ENCODE measurements around the gene PLCB3. TPM values are rescaled to one million over a fixed set of nuclear protein-coding genes. Genes with fewer than 3 reads are reported as not detected.

Gene PLCB3
- total RNA-seq, 4 donors from 2014 or later, result 64.5 to 115 (median 91.2) TPM

DNA sequence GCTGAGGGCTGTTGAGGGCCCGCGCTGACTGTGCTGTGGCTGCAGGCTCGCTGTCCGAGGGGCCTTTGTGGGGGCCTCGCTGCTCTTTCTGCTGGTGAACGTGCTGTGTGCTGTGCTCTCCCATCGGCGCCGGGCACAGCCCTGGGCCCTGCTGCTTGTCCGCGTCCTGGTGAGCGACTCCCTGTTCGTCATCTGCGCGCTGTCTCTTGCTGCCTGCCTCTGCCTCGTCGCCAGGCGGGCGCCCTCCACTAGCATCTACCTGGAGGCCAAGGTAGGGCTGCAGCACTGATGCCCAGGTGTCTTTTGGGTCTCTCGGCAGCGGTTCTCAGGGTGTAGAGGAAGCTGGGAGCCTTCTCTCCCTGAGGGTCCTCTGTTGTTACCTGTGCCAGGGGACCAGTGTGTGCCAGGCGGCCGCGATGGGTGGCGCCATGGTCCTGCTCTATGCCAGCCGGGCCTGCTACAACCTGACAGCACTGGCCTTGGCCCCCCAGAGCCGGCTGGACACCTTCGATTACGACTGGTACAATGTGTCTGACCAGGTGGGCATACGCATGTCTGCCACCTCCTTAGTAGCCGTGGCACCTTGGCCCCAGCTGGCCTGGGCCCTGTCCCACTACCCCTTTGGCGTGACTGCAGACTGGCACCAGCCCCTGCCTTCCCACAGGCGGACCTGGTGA lies 36.5 kb downstream of the PLCB3 start:
- Histone ChIP-seq H3K9me3 (no peaks in the 10 kb centered on the region), H3K27ac (no peak overlapping the region), H3K36me3 (no peaks in the 10 kb centered on the region), H3K4me1 (peaks cover 18 to 45% (median 39%) of the 10 kb centered on the region in 4 donors), H3K27me3 (peaks cover 35% of the 10 kb centered on the region), H3K4me3 (no peak overlapping the region)
- in situ Hi-C loops (cut with MboI; ENCODE audit: low pct_ligation_motif_present in 1 of 4, low pct_unique_long_range_greater_than_20kb in 1 of 4, low sequenced_read_pairs in 3 of 4), result no loop called here
- 98% methylated on average over 33 of the region's 33 CpGs; no CpG with 5 or more reads in 1 of the 2 donors for WGBS, 2 donors (ENCODE audit: low coverage in 1 of 2)
- intact Hi-C loops (cut with DNase I; ENCODE audit: low total_unique reads), result no loop called here
- DNase-seq, result no peak
- TF ChIP-seq, protein P1, sequence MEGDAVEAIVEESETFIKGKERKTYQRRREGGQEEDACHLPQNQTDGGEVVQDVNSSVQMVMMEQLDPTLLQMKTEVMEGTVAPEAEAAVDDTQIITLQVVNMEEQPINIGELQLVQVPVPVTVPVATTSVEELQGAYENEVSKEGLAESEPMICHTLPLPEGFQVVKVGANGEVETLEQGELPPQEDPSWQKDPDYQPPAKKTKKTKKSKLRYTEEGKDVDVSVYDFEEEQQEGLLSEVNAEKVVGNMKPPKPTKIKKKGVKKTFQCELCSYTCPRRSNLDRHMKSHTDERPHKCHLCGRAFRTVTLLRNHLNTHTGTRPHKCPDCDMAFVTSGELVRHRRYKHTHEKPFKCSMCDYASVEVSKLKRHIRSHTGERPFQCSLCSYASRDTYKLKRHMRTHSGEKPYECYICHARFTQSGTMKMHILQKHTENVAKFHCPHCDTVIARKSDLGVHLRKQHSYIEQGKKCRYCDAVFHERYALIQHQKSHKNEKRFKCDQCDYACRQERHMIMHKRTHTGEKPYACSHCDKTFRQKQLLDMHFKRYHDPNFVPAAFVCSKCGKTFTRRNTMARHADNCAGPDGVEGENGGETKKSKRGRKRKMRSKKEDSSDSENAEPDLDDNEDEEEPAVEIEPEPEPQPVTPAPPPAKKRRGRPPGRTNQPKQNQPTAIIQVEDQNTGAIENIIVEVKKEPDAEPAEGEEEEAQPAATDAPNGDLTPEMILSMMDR (IDR thresholded peaks at IDR 0.05), result no peak
- no peak for TF ChIP-seq EP300 (IDR thresholded peaks at IDR 0.05; ENCODE audit: low read depth)
- TF ChIP-seq POLR2A (IDR thresholded peaks at IDR 0.05), result no peak
- no peak for TF ChIP-seq POLR2AphosphoS5 (IDR thresholded peaks at IDR 0.05)

DNA sequence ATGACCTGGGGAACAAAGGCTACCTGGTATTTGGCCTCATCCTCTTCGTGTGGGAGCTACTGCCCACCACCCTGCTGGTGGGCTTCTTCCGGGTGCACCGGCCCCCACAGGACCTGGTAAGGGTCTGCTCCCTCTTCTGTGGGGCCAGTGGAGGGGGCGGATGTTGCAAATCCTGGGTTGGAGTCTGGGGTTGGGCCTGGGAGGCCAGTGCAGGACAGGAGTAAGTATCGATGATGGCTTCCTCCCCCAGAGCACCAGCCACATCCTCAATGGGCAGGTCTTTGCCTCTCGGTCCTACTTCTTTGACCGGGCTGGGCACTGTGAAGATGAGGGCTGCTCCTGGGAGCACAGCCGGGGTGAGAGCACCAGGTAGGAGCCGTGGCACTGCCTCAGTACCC lies 37.0 kb downstream of the PLCB3 start:
- no peaks in the 10 kb centered on the region for H3K9me3 ChIP-seq
- peaks cover 13 to 39% (median 34%) of the 10 kb centered on the region in 4 donors for H3K4me1 ChIP-seq
- DNase-seq, result no peak
- intact Hi-C loops (cut with DNase I; ENCODE audit: low total_unique reads), result no loop called here
- H3K36me3 ChIP-seq, result no peaks in the 10 kb centered on the region
- H3K4me3 ChIP-seq, result no peak overlapping the region
- peaks cover 40% of the 10 kb centered on the region for H3K27me3 ChIP-seq
- no peak overlapping the region for H3K27ac ChIP-seq
- WGBS, 2 donors (ENCODE audit: low coverage in 1 of 2), result 92% methylated on average over 9 of the region's 9 CpGs; no CpG with 5 or more reads in 1 of the 2 donors
- TF ChIP-seq POLR2A (IDR thresholded peaks at IDR 0.05), result no peak
- no peak for TF ChIP-seq EP300 (IDR thresholded peaks at IDR 0.05; ENCODE audit: low read depth)
- TF ChIP-seq POLR2AphosphoS5 (IDR thresholded peaks at IDR 0.05), result no peak
- TF ChIP-seq, protein P1 (IDR thresholded peaks at IDR 0.05), result no peak
- in situ Hi-C loops (cut with MboI; ENCODE audit: low pct_ligation_motif_present in 1 of 4, low pct_unique_long_range_greater_than_20kb in 1 of 4, low sequenced_read_pairs in 3 of 4), result no loop called here

DNA sequence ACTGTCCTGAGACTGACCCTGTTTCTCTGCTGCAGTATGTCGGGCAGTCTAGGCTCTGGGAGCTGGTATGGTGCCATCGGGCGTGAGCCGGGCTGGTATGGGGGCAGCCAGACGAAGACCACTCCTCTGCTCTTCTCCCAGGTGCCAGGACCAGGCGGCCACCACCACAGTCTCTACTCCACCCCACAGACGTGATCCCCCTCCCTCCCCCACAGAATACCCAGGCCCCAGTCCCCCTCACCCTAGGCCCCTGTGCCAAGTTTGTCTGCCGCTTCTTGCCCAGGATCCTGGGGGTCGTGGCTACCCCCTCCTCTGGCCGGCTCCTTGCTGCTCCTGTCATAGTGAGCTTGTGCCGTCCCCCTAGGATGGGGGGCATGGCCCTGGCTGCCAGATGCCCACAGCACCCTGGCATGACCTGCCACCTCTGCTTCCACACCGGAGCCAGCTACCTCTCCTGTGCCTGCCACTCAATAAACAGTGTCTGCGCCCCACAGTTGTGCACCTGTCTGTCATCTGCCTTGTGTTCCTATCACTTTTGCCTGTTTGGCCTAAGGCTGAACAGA lies 37.8 kb downstream of the PLCB3 start:
- no peak overlapping the region for H3K27ac ChIP-seq
- no peak overlapping the region for H3K4me3 ChIP-seq
- in situ Hi-C loops (cut with MboI; ENCODE audit: low pct_ligation_motif_present in 1 of 4, low pct_unique_long_range_greater_than_20kb in 1 of 4, low sequenced_read_pairs in 3 of 4) (no loop called here), intact Hi-C loops (cut with DNase I; ENCODE audit: low total_unique reads) (no loop called here)
- H3K4me1 ChIP-seq, result peaks cover 6 to 32% (median 27%) of the 10 kb centered on the region in 4 donors
- H3K27me3 ChIP-seq, result peaks cover 47% of the 10 kb centered on the region
- no peak for DNase-seq
- TF ChIP-seq POLR2A (IDR thresholded peaks at IDR 0.05), result no peak
- no peak for TF ChIP-seq EP300 (IDR thresholded peaks at IDR 0.05; ENCODE audit: low read depth)
- TF ChIP-seq, protein P1 (IDR thresholded peaks at IDR 0.05), result no peak
- no peak for TF ChIP-seq POLR2AphosphoS5 (IDR thresholded peaks at IDR 0.05)
- no peaks in the 10 kb centered on the region for H3K36me3 ChIP-seq
- no peaks in the 10 kb centered on the region for H3K9me3 ChIP-seq
- 93% methylated on average over 13 of the region's 13 CpGs; no CpG with 5 or more reads in 1 of the 2 donors for whole genome bisulfite sequencing, 2 donors (ENCODE audit: low coverage in 1 of 2)

DNA sequence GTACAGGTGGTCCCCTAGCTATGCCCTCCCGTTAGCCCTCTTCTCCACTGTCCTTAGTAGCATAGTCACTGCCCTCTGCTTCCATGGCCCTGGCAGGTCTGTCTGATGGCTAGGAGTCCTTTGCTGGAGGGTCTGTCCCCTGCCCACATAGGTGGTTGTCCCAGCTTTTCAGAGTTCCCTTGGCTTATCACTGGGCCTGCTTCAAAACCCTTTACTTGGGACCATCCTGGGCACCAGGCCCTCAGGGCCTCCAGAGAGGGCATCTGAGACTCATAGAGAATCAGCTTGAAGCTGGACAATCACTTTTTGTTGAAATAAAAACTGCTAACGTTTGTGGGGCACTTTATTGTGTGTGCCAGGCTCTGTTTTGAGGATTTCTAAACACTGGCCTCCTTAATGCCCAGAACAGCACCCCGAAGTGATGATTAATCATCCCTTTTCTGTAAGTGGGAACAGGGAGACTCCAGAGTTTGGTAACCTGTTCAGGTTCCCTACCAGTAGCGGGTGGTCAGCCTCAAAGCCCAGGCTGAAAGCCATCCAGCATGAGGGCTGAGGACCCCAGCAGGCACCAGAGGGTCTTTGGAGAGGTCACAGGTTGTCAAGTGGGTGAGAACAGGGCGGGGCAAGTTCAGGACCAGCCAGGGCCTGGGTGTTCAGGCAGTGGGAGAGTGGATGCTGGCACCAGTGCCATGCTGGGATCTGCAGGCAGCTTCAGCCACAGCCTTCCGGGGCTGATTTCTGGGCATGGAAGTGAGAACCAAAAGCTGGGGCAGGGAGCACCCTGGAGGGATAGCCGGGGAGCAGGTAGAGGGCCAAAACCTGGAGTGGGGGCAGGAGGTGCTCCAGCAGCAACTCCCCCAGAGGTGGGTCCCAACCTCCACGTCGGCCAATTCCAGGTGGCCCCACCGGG lies 39.3 kb downstream of the PLCB3 start:
- H3K4me3 ChIP-seq, result no peak overlapping the region
- no peak for TF ChIP-seq POLR2AphosphoS5 (IDR thresholded peaks at IDR 0.05)
- H3K36me3 ChIP-seq, result no peaks in the 10 kb centered on the region
- 52 to 80% methylated on average over 1 to 10 of the region's 10 CpGs for WGBS, 2 donors (ENCODE audit: low coverage in 1 of 2)
- intact Hi-C loops (cut with DNase I; ENCODE audit: low total_unique reads) (no loop called here), in situ Hi-C loops (cut with MboI; ENCODE audit: low pct_ligation_motif_present in 1 of 4, low pct_unique_long_range_greater_than_20kb in 1 of 4, low sequenced_read_pairs in 3 of 4) (loop anchor here in 1 of 4 donors (10.0 kb wide), 1 partner anchor 86 kb away; the partner anchor contains the start of gene FERMT3)
- H3K27ac ChIP-seq, result no peak overlapping the region
- H3K27me3 ChIP-seq, result peaks cover 63% of the 10 kb centered on the region
- no peak for DNase-seq
- H3K4me1 ChIP-seq, result peaks cover 6 to 31% (median 26%) of the 10 kb centered on the region in 4 donors
- H3K9me3 ChIP-seq, result no peaks in the 10 kb centered on the region
